HEK293 (cell line): ENCODE measurements around the gene TDRD1.

ENCODE experiments used
- CTCF ChIP-seq: fragments of 450-650 bp; formaldehyde crosslinking; IDR thresholded peaks from 2 replicates; pipeline ENCODE4 v1.5.1; 2016; ENCODE audit warnings: missing biosample characterization, missing genetic modification characterization
- PRDM2 ChIP-seq: fragments of 450-650 bp; formaldehyde crosslinking; IDR thresholded peaks from 2 replicates; pipeline ENCODE4 v1.5.1; 2016; ENCODE audit warnings: missing biosample characterization, missing genetic modification characterization, borderline replicate concordance
- YY2 ChIP-seq: fragments of 450-650 bp; formaldehyde crosslinking; IDR thresholded peaks from 2 replicates; pipeline ENCODE4 v1.5.1; 2016; ENCODE audit warnings: missing biosample characterization, missing genetic modification characterization
- ZFP37 ChIP-seq: fragments of 450-650 bp; formaldehyde crosslinking; IDR thresholded peaks from 2 replicates; pipeline ENCODE4 v1.5.1; 2016; ENCODE audit warnings: missing biosample characterization, missing genetic modification characterization
- ZNF112 ChIP-seq: fragments of 450-650 bp; formaldehyde crosslinking; IDR thresholded peaks from 2 replicates; pipeline ENCODE4 v1.5.0; 2017; ENCODE audit warnings: missing biosample characterization, missing genetic modification characterization
- ZNF211 ChIP-seq: fragments of 450-650 bp; formaldehyde crosslinking; IDR thresholded peaks from 2 replicates; pipeline ENCODE4 v1.5.1; 2016; ENCODE audit warnings: low read depth, missing biosample characterization, missing genetic modification characterization
- ZNF274 ChIP-seq, 2 experiments: fragments of 200-500 bp in 1 of 2; fragments of 450-650 bp in 1 of 2; sonication (Bioruptor generic) in 1 of 2; formaldehyde crosslinking in 1 of 2; IDR thresholded peaks; 2 replicates each; pipeline versions ENCODE4 v1.5.1 to v1.6.1; 2014 to 2016; ENCODE audit warnings: borderline replicate concordance in 1 of 2, inconsistent platforms in 1 of 2, low read length in 1 of 2, missing biosample characterization in 1 of 2, missing genetic modification characterization in 1 of 2
- ZNF510 ChIP-seq: fragments of 450-650 bp; formaldehyde crosslinking; IDR thresholded peaks from 2 replicates; pipeline ENCODE4 v1.5.1; 2018; ENCODE audit warnings: mild to moderate bottlenecking, missing genetic modification characterization, missing biosample characterization; ENCODE audit not compliant: insufficient replicate concordance
- ZNF660 ChIP-seq: fragments of 450-650 bp; IDR thresholded peaks from 2 replicates; pipeline ENCODE4 v1.5.1; 2018; ENCODE audit warnings: missing biosample characterization, mild to moderate bottlenecking, missing genetic modification characterization
- ZNF76 ChIP-seq: fragments of 450-650 bp; formaldehyde crosslinking; IDR thresholded peaks from 2 replicates; pipeline ENCODE4; 2016; ENCODE audit warnings: low read depth, missing biosample characterization, missing genetic modification characterization, borderline replicate concordance
- ZNF776 ChIP-seq: fragments of 450-650 bp; formaldehyde crosslinking; IDR thresholded peaks from 2 replicates; pipeline ENCODE4 v1.5.0; 2017; ENCODE audit warnings: missing biosample characterization, missing genetic modification characterization, borderline replicate concordance
- TF ChIP-seq, protein P1 (sequence below): fragments of 450-650 bp; formaldehyde crosslinking; IDR thresholded peaks from 2 replicates; pipeline ENCODE4 v1.5.1; 2017; ENCODE audit warnings: missing biosample characterization, missing genetic modification characterization

- no peak for TF ChIP-seq CTCF (tag by site-specific recombination)
- no peak for TF ChIP-seq PRDM2 (tag by site-specific recombination)
- no peak for TF ChIP-seq ZNF274 (IDR thresholded peaks at IDR 0.05; ENCODE audit: low read length)
- TF ChIP-seq ZNF274 (tag by site-specific recombination; IDR thresholded peaks at IDR 0.05; ENCODE audit: borderline replicate concordance), result no peak
- no peak for TF ChIP-seq ZNF211
- no peak for TF ChIP-seq YY2 (tag by site-specific recombination)
- TF ChIP-seq ZFP37 (tag by site-specific recombination), result no peak
- TF ChIP-seq, protein P1, sequence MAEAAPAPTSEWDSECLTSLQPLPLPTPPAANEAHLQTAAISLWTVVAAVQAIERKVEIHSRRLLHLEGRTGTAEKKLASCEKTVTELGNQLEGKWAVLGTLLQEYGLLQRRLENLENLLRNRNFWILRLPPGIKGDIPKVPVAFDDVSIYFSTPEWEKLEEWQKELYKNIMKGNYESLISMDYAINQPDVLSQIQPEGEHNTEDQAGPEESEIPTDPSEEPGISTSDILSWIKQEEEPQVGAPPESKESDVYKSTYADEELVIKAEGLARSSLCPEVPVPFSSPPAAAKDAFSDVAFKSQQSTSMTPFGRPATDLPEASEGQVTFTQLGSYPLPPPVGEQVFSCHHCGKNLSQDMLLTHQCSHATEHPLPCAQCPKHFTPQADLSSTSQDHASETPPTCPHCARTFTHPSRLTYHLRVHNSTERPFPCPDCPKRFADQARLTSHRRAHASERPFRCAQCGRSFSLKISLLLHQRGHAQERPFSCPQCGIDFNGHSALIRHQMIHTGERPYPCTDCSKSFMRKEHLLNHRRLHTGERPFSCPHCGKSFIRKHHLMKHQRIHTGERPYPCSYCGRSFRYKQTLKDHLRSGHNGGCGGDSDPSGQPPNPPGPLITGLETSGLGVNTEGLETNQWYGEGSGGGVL (tag by site-specific recombination), result no peak
- TF ChIP-seq ZNF510 (tag by site-specific recombination), result no peak
- no peak for TF ChIP-seq ZNF776
- TF ChIP-seq ZNF112 (tag by site-specific recombination), result no peak
- TF ChIP-seq ZNF76, result no peak
- no peak for TF ChIP-seq ZNF660 (tag by site-specific recombination)
Observed at GRCh38 chr10:114256008-114256765, 77.0 kb downstream of the TDRD1 start.
